ENCODE results near the gene PRXL2B.
A peak's percentile ranks its signal among the peaks of the same experiment; 100 is the strongest.

Gene PRXL2B

GRCh38 chr1:2583871-2584351 lies 2.7 kb upstream of the PRXL2B start:
- Mint-ChIP-seq H3K4me1 (ENCODE audit: low read depth) (peaks cover 52% of the 10 kb centered on the region), H3K4me3 (peak overlapping the region; percentile 87), H3K9me3 (ENCODE audit: low read depth) (no peaks in the 10 kb centered on the region), H3K27ac (peak overlapping the region; percentile 93), H3K36me3 (peaks cover 2% of the 10 kb centered on the region), H3K27me3 (no peaks in the 10 kb centered on the region)

- no peaks in the 10 kb centered on the region for H3K27me3 Mint-ChIP-seq
- peaks cover 2% of the 10 kb centered on the region for H3K36me3 Mint-ChIP-seq
- H3K27ac Mint-ChIP-seq, result peak overlapping the region; percentile 93
- peak overlapping the region; percentile 87 for H3K4me3 Mint-ChIP-seq
- no peaks in the 10 kb centered on the region for H3K9me3 Mint-ChIP-seq (ENCODE audit: low read depth)
- peaks cover 47% of the 10 kb centered on the region for H3K4me1 Mint-ChIP-seq (ENCODE audit: low read depth)
Observed at GRCh38 chr1:2584686-2585317, 1.8 kb upstream of the PRXL2B start.

DNA sequence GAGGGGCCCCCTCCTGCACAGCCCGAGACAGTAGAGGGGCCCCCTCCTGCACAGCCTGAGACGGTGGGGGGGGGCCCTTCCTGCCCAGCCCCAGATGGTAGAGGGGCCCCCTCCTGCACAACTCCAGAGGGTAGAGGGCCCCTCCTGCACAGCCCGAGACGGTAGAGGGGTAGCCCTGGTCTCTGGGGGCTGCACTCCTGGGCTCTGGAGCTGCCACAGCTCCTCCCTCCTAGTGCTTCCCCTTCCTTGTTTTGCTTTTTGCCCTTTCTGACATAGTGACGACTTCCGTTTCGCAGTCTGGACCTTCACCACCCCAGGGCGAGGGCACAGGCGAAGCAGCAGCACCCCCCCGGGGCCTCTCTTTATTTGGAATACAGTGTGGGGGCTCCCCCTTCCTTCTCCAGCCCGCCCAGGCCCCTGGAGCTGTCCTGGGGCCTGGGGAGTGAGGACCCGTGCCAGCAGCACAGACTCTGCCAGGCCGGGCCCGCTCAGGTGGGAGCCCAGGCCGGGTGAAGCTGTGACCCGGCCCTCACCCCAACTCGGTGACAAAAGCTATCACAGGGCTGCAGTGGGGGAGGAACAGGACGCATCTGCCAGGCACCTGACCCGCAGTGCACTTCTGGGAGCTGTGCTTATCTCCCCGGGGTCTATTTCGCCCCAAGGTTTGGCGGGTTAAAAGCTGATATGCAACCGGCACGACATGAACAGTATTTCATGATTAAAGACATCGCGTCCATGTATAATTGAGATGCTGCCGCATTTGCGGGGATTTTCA lies 1.1 kb upstream of the PRXL2B start:
- Mint-ChIP-seq H3K9me3 (ENCODE audit: low read depth) (no peaks in the 10 kb centered on the region), H3K27ac (peak overlapping the region; percentile 93), H3K36me3 (peaks cover 2% of the 10 kb centered on the region), H3K4me3 (peak overlapping the region; percentile 87), H3K4me1 (ENCODE audit: low read depth) (peaks cover 42% of the 10 kb centered on the region), H3K27me3 (no peaks in the 10 kb centered on the region)

DNA sequence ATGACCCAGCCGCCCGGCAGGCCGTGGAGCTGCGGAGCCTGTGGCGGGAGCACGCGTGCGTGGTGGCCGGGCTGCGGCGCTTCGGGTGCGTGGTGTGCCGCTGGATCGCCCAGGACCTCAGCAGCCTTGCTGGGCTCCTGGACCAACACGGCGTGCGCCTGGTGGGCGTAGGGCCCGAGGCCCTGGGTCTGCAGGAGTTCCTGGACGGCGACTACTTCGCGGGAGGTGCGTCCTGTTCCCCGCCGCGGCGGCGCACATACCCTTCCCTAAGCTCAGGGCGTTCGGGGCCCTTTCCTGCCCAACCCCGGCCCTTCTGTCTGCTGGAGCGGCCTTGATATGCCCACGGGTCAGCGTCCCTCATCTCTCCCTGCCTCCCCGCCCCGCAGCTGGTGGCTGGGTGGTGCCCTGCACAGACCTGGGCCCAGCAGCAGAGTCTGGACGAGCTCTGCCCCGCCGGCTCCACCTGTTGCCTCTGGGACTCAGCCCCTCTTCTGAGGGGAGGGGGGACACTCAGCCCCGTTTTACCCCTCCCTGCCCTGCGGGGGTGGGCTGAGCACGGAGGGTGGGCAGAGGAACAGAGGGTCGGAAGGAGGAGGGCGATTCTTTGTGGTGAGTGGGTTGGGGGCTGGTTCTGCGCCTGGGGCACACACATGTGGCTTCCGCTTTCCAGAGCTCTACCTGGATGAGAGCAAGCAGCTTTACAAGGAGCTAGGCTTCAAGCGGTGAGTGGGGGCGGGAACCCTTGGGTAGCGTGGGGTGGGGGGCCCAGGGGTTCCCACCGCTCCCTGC lies 688 bp downstream of the PRXL2B start:
- peaks cover 29% of the 10 kb centered on the region for H3K4me1 Mint-ChIP-seq (ENCODE audit: low read depth)
- H3K36me3 Mint-ChIP-seq, result no peaks in the 10 kb centered on the region
- H3K27me3 Mint-ChIP-seq, result no peaks in the 10 kb centered on the region
- no peaks in the 10 kb centered on the region for H3K9me3 Mint-ChIP-seq (ENCODE audit: low read depth)
- H3K27ac Mint-ChIP-seq, result peak overlapping the region; percentile 34
- peak overlapping the region; percentile 76 for H3K4me3 Mint-ChIP-seq

GRCh38 chr1:2587860-2588571 lies 1.4 kb downstream of the PRXL2B start:
- no peaks in the 10 kb centered on the region for H3K27me3 Mint-ChIP-seq
- peak overlapping the region; percentile 76 for H3K4me3 Mint-ChIP-seq
- no peaks in the 10 kb centered on the region for H3K9me3 Mint-ChIP-seq (ENCODE audit: low read depth)
- H3K4me1 Mint-ChIP-seq (ENCODE audit: low read depth), result peaks cover 29% of the 10 kb centered on the region
- H3K27ac Mint-ChIP-seq, result no peak overlapping the region
- no peaks in the 10 kb centered on the region for H3K36me3 Mint-ChIP-seq

GRCh38 chr1:2588661-2589430 lies 2.3 kb downstream of the PRXL2B start:
- H3K4me1 Mint-ChIP-seq (ENCODE audit: low read depth), result peaks cover 21% of the 10 kb centered on the region
- H3K36me3 Mint-ChIP-seq, result no peaks in the 10 kb centered on the region
- H3K27me3 Mint-ChIP-seq, result no peaks in the 10 kb centered on the region
- H3K4me3 Mint-ChIP-seq, result peak overlapping the region; percentile 27
- H3K9me3 Mint-ChIP-seq (ENCODE audit: low read depth), result no peaks in the 10 kb centered on the region
- H3K27ac Mint-ChIP-seq, result no peak overlapping the region

DNA sequence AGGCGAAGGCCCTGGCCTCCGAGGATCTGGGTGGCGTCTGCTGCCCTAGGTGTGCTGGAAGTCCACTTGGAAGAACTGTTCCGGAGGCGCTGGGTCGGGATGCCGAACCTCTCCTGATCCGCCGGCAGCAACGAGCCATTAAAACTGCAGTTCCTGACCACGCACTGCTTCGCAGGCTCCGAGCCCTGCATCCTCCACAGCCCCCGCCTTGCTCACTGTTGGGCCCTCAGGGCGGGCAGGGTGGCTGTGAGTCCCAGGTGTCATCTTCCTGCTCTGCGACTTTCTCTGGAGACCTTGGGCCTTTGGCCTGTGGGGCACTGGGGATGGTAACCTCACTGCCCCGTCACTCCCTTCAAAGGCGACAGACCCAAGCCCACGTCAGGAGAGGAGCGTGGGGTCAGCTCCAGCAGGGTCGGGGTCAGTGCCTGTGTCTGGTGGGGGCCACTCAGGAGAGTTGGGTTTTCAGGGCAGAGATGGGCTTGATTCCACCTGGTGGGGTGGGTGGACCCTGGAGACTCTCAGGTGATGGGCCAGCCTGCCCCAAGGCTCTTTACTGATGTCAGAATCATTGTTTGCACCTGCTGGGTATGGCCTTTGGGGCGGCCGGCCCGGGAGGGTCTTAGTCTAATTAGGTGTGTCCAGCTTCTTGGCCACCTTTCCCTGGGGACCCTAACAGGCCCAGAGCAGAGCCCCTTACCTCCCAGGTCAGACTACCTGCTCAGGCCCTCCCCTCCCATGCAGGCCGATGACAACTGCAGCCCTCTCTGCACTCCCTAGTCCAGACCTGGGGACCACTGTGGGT lies 3.1 kb downstream of the PRXL2B start:
- Mint-ChIP-seq H3K36me3 (no peaks in the 10 kb centered on the region), H3K4me3 (no peak overlapping the region), H3K27me3 (no peaks in the 10 kb centered on the region), H3K27ac (no peak overlapping the region), H3K9me3 (ENCODE audit: low read depth) (no peaks in the 10 kb centered on the region), H3K4me1 (ENCODE audit: low read depth) (peaks cover 13% of the 10 kb centered on the region)

GRCh38 chr1:2590233-2591141 lies 3.9 kb downstream of the PRXL2B start:
- no peak overlapping the region for H3K27ac Mint-ChIP-seq
- H3K4me1 Mint-ChIP-seq (ENCODE audit: low read depth), result peaks cover 7% of the 10 kb centered on the region
- no peaks in the 10 kb centered on the region for H3K36me3 Mint-ChIP-seq
- H3K27me3 Mint-ChIP-seq, result no peaks in the 10 kb centered on the region
- no peak overlapping the region for H3K4me3 Mint-ChIP-seq
- H3K9me3 Mint-ChIP-seq (ENCODE audit: low read depth), result no peaks in the 10 kb centered on the region

- no peak overlapping the region for H3K27ac Mint-ChIP-seq
- no peaks in the 10 kb centered on the region for H3K9me3 Mint-ChIP-seq (ENCODE audit: low read depth)
- H3K36me3 Mint-ChIP-seq, result no peaks in the 10 kb centered on the region
- peaks cover 7% of the 10 kb centered on the region for H3K4me1 Mint-ChIP-seq (ENCODE audit: low read depth)
- H3K27me3 Mint-ChIP-seq, result no peaks in the 10 kb centered on the region
- peak overlapping the region; percentile 34 for H3K4me3 Mint-ChIP-seq
Observed at GRCh38 chr1:2591233-2591580, 4.6 kb downstream of the PRXL2B start.

GRCh38 chr1:2591581-2592261 lies 5.1 kb downstream of the PRXL2B start:
- Mint-ChIP-seq H3K4me1 (ENCODE audit: low read depth) (peaks cover 7% of the 10 kb centered on the region), H3K27me3 (no peaks in the 10 kb centered on the region), H3K27ac (no peak overlapping the region), H3K36me3 (no peaks in the 10 kb centered on the region), H3K4me3 (peak overlapping the region; percentile 44), H3K9me3 (ENCODE audit: low read depth) (no peaks in the 10 kb centered on the region)

DNA sequence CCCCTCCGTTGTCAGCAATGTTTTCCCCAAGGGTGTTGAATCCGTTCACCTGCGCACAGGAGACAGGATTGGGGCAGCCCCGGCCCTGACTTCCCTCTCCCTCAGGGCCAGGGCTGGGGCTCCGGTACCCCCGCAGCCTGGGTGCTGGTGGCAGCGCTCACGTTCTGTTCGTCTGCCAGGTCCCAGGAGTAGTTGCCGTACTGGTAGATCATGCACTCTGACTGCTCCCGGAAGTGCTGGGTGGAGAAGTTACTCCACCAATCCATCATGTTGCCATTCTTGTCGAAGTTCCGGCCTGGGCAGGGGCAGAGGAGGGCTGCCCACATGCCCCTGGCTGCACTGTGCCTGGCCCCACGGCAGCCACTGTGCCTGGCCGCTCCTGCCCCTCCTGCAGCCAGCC lies 6.1 kb downstream of the PRXL2B start:
- peak overlapping the region; percentile 61 for H3K27ac Mint-ChIP-seq
- H3K4me3 Mint-ChIP-seq, result peak overlapping the region; percentile 66
- H3K36me3 Mint-ChIP-seq, result no peaks in the 10 kb centered on the region
- H3K9me3 Mint-ChIP-seq (ENCODE audit: low read depth), result no peaks in the 10 kb centered on the region
- no peaks in the 10 kb centered on the region for H3K27me3 Mint-ChIP-seq
- H3K4me1 Mint-ChIP-seq (ENCODE audit: low read depth), result peaks cover 7% of the 10 kb centered on the region

- Mint-ChIP-seq H3K4me3 (no peak overlapping the region), H3K27me3 (no peaks in the 10 kb centered on the region), H3K27ac (no peak overlapping the region), H3K4me1 (ENCODE audit: low read depth) (peaks cover 7% of the 10 kb centered on the region), H3K36me3 (no peaks in the 10 kb centered on the region), H3K9me3 (ENCODE audit: low read depth) (no peaks in the 10 kb centered on the region)
Observed at GRCh38 chr1:2593251-2593878, 6.8 kb downstream of the PRXL2B start.

Data from activated naive CD8-positive, alpha-beta T cell (primary cell).